WTC11 (cell line): Measurements from ENCODE around the gene KIAA1586. TPM values are rescaled to one million over a fixed set of nuclear protein-coding genes. Genes with fewer than 3 reads are reported as not detected.
"Not testable (repeated sequence)": the region's sequence is repeated elsewhere in the genome, so short reads cannot be mapped to it uniquely, and the experiment has no call there.

Source experiments
- ATAC-seq: fragments of 200-7000 bp; cut with Tn5 transposase; 2 replicates; pipeline ENCODE4 v1.10.0; 2021; ENCODE audit warnings: mild to moderate bottlenecking, moderate library complexity
- CTCF ChIA-PET: fragments of 300-600 bp; sonication (Branson Sonifier 250); formaldehyde crosslinking; loops from one replicate; lab custom pipeline; 2021; ENCODE audit warnings: antibody characterized with exemption; lab: Charles Lee
- POLR2A ChIA-PET: fragments of 350-600 bp; sonication (Branson Sonifier 250); formaldehyde crosslinking; loops from one replicate; lab custom pipeline; 2021; ENCODE audit warnings: antibody characterized with exemption; lab: Charles Lee
- DNase-seq: peaks from one replicate; pipeline ENCODE4 v3.0.0; 2021; ENCODE audit warnings: low spot score
- H3K27ac Mint-ChIP-seq: 2 replicates; pipeline ENCODE4 v1.8.0; 2021; ENCODE audit warnings: mixed read lengths
- H3K27me3 Mint-ChIP-seq: 2 replicates; pipeline ENCODE4 v1.8.0; 2021; ENCODE audit warnings: low read depth, mild to moderate bottlenecking, moderate library complexity, mixed read lengths
- H3K36me3 Mint-ChIP-seq: 2 replicates; pipeline ENCODE4 v1.8.0; 2021; ENCODE audit warnings: mixed read lengths
- H3K4me1 Mint-ChIP-seq: 2 replicates; pipeline ENCODE4 v1.8.0; 2022; ENCODE audit warnings: mixed read lengths
- H3K4me3 Mint-ChIP-seq: 2 replicates; pipeline ENCODE4 v1.8.0; 2021; ENCODE audit warnings: mild to moderate bottlenecking, moderate library complexity, mixed read lengths
- H3K9me3 Mint-ChIP-seq: 2 replicates; pipeline ENCODE4 v1.8.0; 2021; ENCODE audit warnings: mixed read lengths
- CDX4 ChIP-seq: fragments of 250-450 bp; sonication (Bioruptor Pico); IDR thresholded peaks from 2 replicates; pipeline ENCODE4 v1.9.0; 2021; ENCODE audit warnings: moderate library complexity, mild to moderate bottlenecking, inconsistent platforms, borderline replicate concordance
- CREM ChIP-seq: sonication (generic); formaldehyde crosslinking; IDR thresholded peaks from 2 replicates; pipeline ENCODE4 v1.8.1; 2022; ENCODE audit warnings: mild to moderate bottlenecking, missing genetic modification reagents, moderate library complexity
- CTCF ChIP-seq: fragments of 200-600 bp; IDR thresholded peaks from 2 replicates; pipeline ENCODE4 v1.8.0; 2022; ENCODE audit warnings: antibody characterized with exemption
- EMX1 ChIP-seq: fragments of 250-450 bp; sonication (Bioruptor Pico); IDR thresholded peaks from 2 replicates; pipeline ENCODE4 v1.8.0; 2021; ENCODE audit warnings: mild to moderate bottlenecking
- ESRRA ChIP-seq: sonication (generic); formaldehyde crosslinking; IDR thresholded peaks from 2 replicates; pipeline ENCODE4 v1.8.1; 2022; ENCODE audit warnings: mild to moderate bottlenecking, missing genetic modification reagents, borderline replicate concordance
- FOXJ3 ChIP-seq: sonication (generic); formaldehyde crosslinking; IDR thresholded peaks from 2 replicates; pipeline ENCODE4 v1.9.0; 2021; ENCODE audit warnings: missing genetic modification reagents, mild to moderate bottlenecking, borderline replicate concordance
- FOXP1 ChIP-seq: sonication (generic); formaldehyde crosslinking; IDR thresholded peaks from 2 replicates; pipeline ENCODE4 v1.8.0; 2022; ENCODE audit warnings: missing genetic modification reagents, mild to moderate bottlenecking, moderate library complexity, borderline replicate concordance
- GABPB1 ChIP-seq: sonication (generic); formaldehyde crosslinking; IDR thresholded peaks from 2 replicates; pipeline ENCODE4 v1.8.1; 2023; ENCODE audit warnings: mild to moderate bottlenecking, missing genetic modification reagents
- HMGA2 ChIP-seq: fragments of 250-450 bp; sonication (Bioruptor Pico); IDR thresholded peaks from 2 replicates; pipeline ENCODE4 v1.4.0; 2021; ENCODE audit warnings: mild to moderate bottlenecking, moderate library complexity
- MYBL2 ChIP-seq: sonication (generic); formaldehyde crosslinking; IDR thresholded peaks from 2 replicates; pipeline ENCODE4 v1.8.1; 2023; ENCODE audit warnings: mild to moderate bottlenecking, moderate library complexity, missing genetic modification reagents
- NFATC4 ChIP-seq: fragments of 250-450 bp; sonication (Bioruptor Pico); IDR thresholded peaks from 2 replicates; pipeline ENCODE4 v1.9.0; 2021; ENCODE audit warnings: mild to moderate bottlenecking
- OVOL2 ChIP-seq: fragments of 250-450 bp; sonication (Bioruptor Pico); IDR thresholded peaks from 2 replicates; pipeline ENCODE4 v1.9.0; 2021; ENCODE audit warnings: mild to moderate bottlenecking, borderline replicate concordance
- PREB ChIP-seq: sonication (generic); formaldehyde crosslinking; IDR thresholded peaks from 2 replicates; pipeline ENCODE4 v1.8.1; 2022; ENCODE audit warnings: mild to moderate bottlenecking, missing genetic modification reagents, moderate library complexity, borderline replicate concordance
- RORB ChIP-seq: fragments of 250-450 bp; sonication (Bioruptor Pico); IDR thresholded peaks from 2 replicates; pipeline ENCODE4 v1.9.0; 2021; ENCODE audit warnings: mild to moderate bottlenecking
- SP1 ChIP-seq: sonication (generic); formaldehyde crosslinking; conservative IDR thresholded peaks from 2 replicates; pipeline ENCODE4 v1.8.1; 2022; ENCODE audit warnings: missing genetic modification reagents
- USF2 ChIP-seq: sonication (generic); formaldehyde crosslinking; IDR thresholded peaks from 2 replicates; pipeline ENCODE4 v1.8.1; 2023; ENCODE audit warnings: mild to moderate bottlenecking, missing genetic modification reagents, moderate library complexity
- ZBTB21 ChIP-seq: sonication (generic); formaldehyde crosslinking; IDR thresholded peaks from 2 replicates; pipeline ENCODE4 v1.8.1; 2023; ENCODE audit warnings: mild to moderate bottlenecking, missing genetic modification reagents, borderline replicate concordance
- ZNF121 ChIP-seq: sonication (generic); formaldehyde crosslinking; IDR thresholded peaks from 2 replicates; pipeline ENCODE4 v1.8.0; 2023; ENCODE audit warnings: missing genetic modification reagents
- ZNF138 ChIP-seq: sonication (generic); formaldehyde crosslinking; conservative IDR thresholded peaks from 2 replicates; pipeline ENCODE4 v1.8.1; 2022; ENCODE audit warnings: mild to moderate bottlenecking, moderate library complexity, missing genetic modification reagents
- ZNF219 ChIP-seq: sonication (generic); formaldehyde crosslinking; IDR thresholded peaks from 2 replicates; pipeline ENCODE4 v1.8.0; 2023; ENCODE audit warnings: missing genetic modification reagents, mild to moderate bottlenecking, borderline replicate concordance
- ZNF263 ChIP-seq: sonication (generic); formaldehyde crosslinking; IDR thresholded peaks from 2 replicates; pipeline ENCODE4 v1.8.1; 2022; ENCODE audit warnings: low read depth, mild to moderate bottlenecking, moderate library complexity, missing genetic modification reagents
- ZNF512 ChIP-seq: sonication (generic); formaldehyde crosslinking; IDR thresholded peaks from 2 replicates; pipeline ENCODE4 v1.8.1; 2022; ENCODE audit warnings: missing genetic modification reagents, borderline replicate concordance
- ZNF671 ChIP-seq: fragments of 250-450 bp; sonication (Bioruptor Pico); IDR thresholded peaks from 2 replicates; pipeline ENCODE4 v1.8.0; 2021; ENCODE audit warnings: mild to moderate bottlenecking
- total RNA-seq: library from RNA; stranded (reverse); gene quantifications from 3 replicates; pipeline ENCODE4 v1.2.3, GENCODE V29; 2021

KIAA1586 gene
- total RNA-seq, 1 experiment from 2014 or later: 17.2 TPM

- H3K4me1 Mint-ChIP-seq: peaks cover 31% of the 10 kb centered on the region
- DNase-seq, CTCF ChIA-PET, H3K27me3 Mint-ChIP-seq, POLR2A ChIA-PET, H3K27ac Mint-ChIP-seq, ATAC-seq, H3K9me3 Mint-ChIP-seq: not testable (repeated sequence)
- H3K4me3 Mint-ChIP-seq: peak overlapping the region; percentile 62
- peaks cover 15% of the 10 kb centered on the region for H3K36me3 Mint-ChIP-seq
These were observed 44.9 kb downstream of the KIAA1586 start for GRCh38 chr6:57091375-57091774.

- Mint-ChIP-seq H3K4me1 (peaks cover 13% of the 10 kb centered on the region), H3K27ac (no peak overlapping the region), H3K36me3 (peaks cover 25% of the 10 kb centered on the region), H3K9me3 (no peaks in the 10 kb centered on the region), H3K27me3 (no peaks in the 10 kb centered on the region), H3K4me3 (no peak overlapping the region)
- POLR2A ChIA-PET: no interaction called here
- DNase-seq (no peak), ATAC-seq (no peak)
- CTCF ChIA-PET: interaction anchor here (0.9 kb wide), 1 partner anchor 99 kb away, joined by 3 read pairs; no protein-coding TSS in a partner anchor
- TF ChIP-seq ZBTB21 (no peak), ZNF138 (no peak)
These were observed 48.2 kb downstream of the KIAA1586 start for GRCh38 chr6:57094689-57095088.

- no peak overlapping the region for H3K27ac Mint-ChIP-seq
These were observed 51.1 kb downstream of the KIAA1586 start for GRCh38 chr6:57097596-57097995.

GRCh38 chr6:57102976-57103375, 56.5 kb downstream of the KIAA1586 start:
- no peak for DNase-seq
- ChIA-PET CTCF (no interaction called here), POLR2A (interaction anchor here (1.2 kb wide), 1 partner anchor 13 kb away, joined by 3 read pairs; the partner anchor contains the start of gene ZNF451)
- Mint-ChIP-seq H3K27ac (no peak overlapping the region), H3K4me1 (peaks cover under 1% of the 10 kb centered on the region; the same call in 1 of the 2 replicates), H3K4me3 (no peak overlapping the region), H3K36me3 (peaks cover 54% of the 10 kb centered on the region), H3K9me3 (no peaks in the 10 kb centered on the region), H3K27me3 (no peaks in the 10 kb centered on the region)
- ATAC-seq: no peak
- TF ChIP-seq EMX1 (no peak), USF2 (CRISPR knock-in tag) (no peak), ZNF219 (CRISPR knock-in tag) (no peak), ESRRA (CRISPR knock-in tag) (no peak), SP1 (no peak), CTCF (no peak), GABPB1 (CRISPR knock-in tag) (no peak), CREM (no peak)

More at GRCh38 chr6:57097596-57097995, 51.1 kb downstream of the KIAA1586 start:
- no peaks in the 10 kb centered on the region for H3K27me3 Mint-ChIP-seq
- H3K4me1 Mint-ChIP-seq: no peaks in the 10 kb centered on the region; the same call in 1 of the 2 replicates
- ATAC-seq (no peak), DNase-seq (no peak)
- peaks cover 43% of the 10 kb centered on the region for H3K36me3 Mint-ChIP-seq
- no peak overlapping the region for H3K4me3 Mint-ChIP-seq
- ChIA-PET POLR2A (no interaction called here), CTCF (no interaction called here)
- TF ChIP-seq ZNF263 (CRISPR knock-in tag): no peak
- peak; percentile 71 for TF ChIP-seq HMGA2 (CRISPR knock-in tag)
- H3K9me3 Mint-ChIP-seq: no peaks in the 10 kb centered on the region

GRCh38 chr6:57104336-57104735, 57.8 kb downstream of the KIAA1586 start:
- H3K27ac Mint-ChIP-seq: no peak overlapping the region
- TF ChIP-seq ZNF671 (CRISPR knock-in tag) (no peak), MYBL2 (no peak), OVOL2 (CRISPR knock-in tag) (no peak), NFATC4 (no peak), CDX4 (no peak), ZNF121 (CRISPR knock-in tag) (no peak), FOXP1 (CRISPR knock-in tag) (no peak), PREB (CRISPR knock-in tag) (no peak), GABPB1 (CRISPR knock-in tag) (no peak), RORB (no peak), ZNF512 (CRISPR knock-in tag) (no peak), FOXJ3 (CRISPR knock-in tag) (no peak)

More at GRCh38 chr6:57104336-57104735, 57.8 kb downstream of the KIAA1586 start:
- Mint-ChIP-seq H3K4me1 (peaks cover 14% of the 10 kb centered on the region), H3K4me3 (no peak overlapping the region), H3K36me3 (peaks cover 48% of the 10 kb centered on the region), H3K27me3 (no peaks in the 10 kb centered on the region), H3K9me3 (no peaks in the 10 kb centered on the region)
- CTCF ChIA-PET: no interaction called here
- no peak for ATAC-seq
- POLR2A ChIA-PET: no interaction called here
- no peak for DNase-seq
